ENCODE data around the gene DQX1.

The DQX1 gene

DNA sequence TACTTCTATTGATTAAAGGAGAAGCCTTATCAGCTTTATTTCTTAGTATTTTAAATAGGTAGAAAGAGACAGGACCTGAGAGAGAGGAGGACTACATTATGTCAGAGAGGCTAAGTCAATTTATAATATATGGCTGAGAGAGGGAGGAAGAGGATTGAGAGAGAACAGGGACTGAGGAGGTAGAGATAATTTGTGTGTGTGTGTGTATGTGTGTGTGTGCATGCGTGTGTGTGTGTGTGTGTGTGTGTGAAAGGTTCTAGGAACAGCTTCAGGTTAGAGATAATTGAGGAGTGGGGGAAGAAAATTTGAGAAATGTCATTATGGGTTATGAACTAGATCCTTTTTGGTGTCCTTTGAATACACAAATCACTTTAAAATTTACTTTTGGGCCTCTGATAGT lies 43.7 kb upstream of the DQX1 start:
- TF ChIP-seq, protein P1, sequence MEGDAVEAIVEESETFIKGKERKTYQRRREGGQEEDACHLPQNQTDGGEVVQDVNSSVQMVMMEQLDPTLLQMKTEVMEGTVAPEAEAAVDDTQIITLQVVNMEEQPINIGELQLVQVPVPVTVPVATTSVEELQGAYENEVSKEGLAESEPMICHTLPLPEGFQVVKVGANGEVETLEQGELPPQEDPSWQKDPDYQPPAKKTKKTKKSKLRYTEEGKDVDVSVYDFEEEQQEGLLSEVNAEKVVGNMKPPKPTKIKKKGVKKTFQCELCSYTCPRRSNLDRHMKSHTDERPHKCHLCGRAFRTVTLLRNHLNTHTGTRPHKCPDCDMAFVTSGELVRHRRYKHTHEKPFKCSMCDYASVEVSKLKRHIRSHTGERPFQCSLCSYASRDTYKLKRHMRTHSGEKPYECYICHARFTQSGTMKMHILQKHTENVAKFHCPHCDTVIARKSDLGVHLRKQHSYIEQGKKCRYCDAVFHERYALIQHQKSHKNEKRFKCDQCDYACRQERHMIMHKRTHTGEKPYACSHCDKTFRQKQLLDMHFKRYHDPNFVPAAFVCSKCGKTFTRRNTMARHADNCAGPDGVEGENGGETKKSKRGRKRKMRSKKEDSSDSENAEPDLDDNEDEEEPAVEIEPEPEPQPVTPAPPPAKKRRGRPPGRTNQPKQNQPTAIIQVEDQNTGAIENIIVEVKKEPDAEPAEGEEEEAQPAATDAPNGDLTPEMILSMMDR (IDR thresholded peaks at IDR 0.05; ENCODE audit: unreplicated experiment in 3 of 3), result no peak
- H3K4me3 Mint-ChIP-seq, result no peak overlapping the region
- H3K4me1 Mint-ChIP-seq, result peaks cover 11% of the 10 kb centered on the region

DNA sequence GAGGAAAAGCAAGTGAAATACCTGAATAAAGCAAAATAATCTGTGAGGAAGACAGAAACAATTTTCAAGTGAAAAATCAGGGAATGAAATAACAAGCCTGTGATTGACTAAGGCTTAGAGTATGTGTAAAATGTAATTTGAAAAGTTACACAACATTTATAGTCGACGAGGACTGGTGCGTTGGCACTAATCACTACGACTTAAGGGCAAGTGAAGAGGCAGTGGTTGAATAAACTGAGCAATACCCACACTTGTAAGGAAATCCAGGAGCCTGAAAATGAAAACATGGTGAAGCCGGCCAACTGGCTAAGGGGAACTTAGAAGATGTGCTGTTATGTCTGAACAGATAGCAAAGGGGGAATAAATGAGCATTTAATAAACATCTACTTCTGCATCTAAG lies 41.9 kb upstream of the DQX1 start:
- Mint-ChIP-seq H3K36me3 (ENCODE audit: low read depth) (no peaks in the 10 kb centered on the region), H3K4me1 (no peaks in the 10 kb centered on the region), H3K4me3 (no peak overlapping the region), H3K27ac (no peak overlapping the region), H3K9me3 (no peaks in the 10 kb centered on the region), H3K27me3 (ENCODE audit: low read depth) (peaks cover 34% of the 10 kb centered on the region)
- TF ChIP-seq, protein P1 (IDR thresholded peaks at IDR 0.05; ENCODE audit: unreplicated experiment in 3 of 3), result no peak

More for the DNA sequence above, 43.7 kb upstream of the DQX1 start:
- peaks cover 16% of the 10 kb centered on the region for H3K27me3 Mint-ChIP-seq (ENCODE audit: low read depth)
- H3K27ac Mint-ChIP-seq, result no peak overlapping the region
- no peaks in the 10 kb centered on the region for H3K9me3 Mint-ChIP-seq
- no peaks in the 10 kb centered on the region for H3K36me3 Mint-ChIP-seq (ENCODE audit: low read depth)

DNA sequence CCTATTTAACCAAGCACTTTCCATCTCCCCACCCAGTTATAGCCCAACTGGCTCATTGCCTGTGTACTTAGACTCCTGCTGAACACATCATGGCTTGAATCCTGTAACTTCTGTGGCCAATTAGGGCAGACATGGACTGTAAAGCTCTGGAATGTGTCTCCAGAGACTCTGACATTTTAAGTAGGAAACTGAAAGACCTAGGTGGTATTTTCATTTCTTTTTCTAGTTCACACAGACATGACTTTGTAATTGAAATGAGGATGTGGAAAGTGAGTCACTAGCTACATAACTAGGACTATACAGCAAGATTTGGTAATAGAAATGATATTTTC lies 40.7 kb upstream of the DQX1 start:
- no peaks in the 10 kb centered on the region for H3K36me3 Mint-ChIP-seq (ENCODE audit: low read depth)
- peaks cover 46% of the 10 kb centered on the region for H3K27me3 Mint-ChIP-seq (ENCODE audit: low read depth)
- no peak overlapping the region for H3K4me3 Mint-ChIP-seq
- no peaks in the 10 kb centered on the region for H3K4me1 Mint-ChIP-seq
- H3K27ac Mint-ChIP-seq, result no peak overlapping the region
- H3K9me3 Mint-ChIP-seq, result no peaks in the 10 kb centered on the region
- TF ChIP-seq, protein P1 (IDR thresholded peaks at IDR 0.05; ENCODE audit: unreplicated experiment in 3 of 3), result no peak

DNA sequence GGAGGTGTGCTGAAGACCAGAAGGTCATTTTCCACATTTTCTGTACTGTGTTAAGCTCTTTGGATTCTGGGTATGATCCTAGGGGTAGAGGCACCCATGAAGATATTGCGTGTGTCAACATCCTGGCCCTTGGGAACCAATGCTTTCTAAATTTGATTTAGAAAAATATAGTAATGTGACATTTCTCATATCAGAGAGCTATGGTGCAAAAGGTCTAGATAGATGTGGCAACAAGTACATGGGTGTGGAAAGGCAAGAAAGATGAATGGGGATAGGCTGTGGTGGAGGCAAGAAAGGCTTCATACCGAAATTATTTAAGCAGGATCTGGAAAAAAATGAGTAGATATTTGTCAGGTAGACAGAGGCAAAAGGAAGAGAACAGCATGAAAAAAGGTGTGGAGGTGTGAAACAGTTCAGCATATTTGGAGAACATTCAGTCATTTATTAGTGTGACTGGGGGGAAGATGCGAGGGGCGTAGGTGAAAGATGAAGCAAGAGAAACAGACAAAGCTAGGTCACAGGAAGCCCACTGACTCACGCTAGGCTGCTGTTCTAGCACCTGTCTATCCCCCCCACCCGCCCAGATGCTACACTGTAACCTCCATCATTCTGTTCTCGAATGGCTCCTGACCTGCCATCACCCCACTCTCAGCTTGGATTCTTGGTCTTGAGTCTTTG lies 40.2 kb upstream of the DQX1 start:
- Mint-ChIP-seq H3K36me3 (ENCODE audit: low read depth) (no peaks in the 10 kb centered on the region), H3K9me3 (no peaks in the 10 kb centered on the region), H3K4me3 (no peak overlapping the region), H3K27me3 (ENCODE audit: low read depth) (peaks cover 51% of the 10 kb centered on the region), H3K4me1 (no peaks in the 10 kb centered on the region), H3K27ac (no peak overlapping the region)
- TF ChIP-seq, protein P1 (IDR thresholded peaks at IDR 0.05; ENCODE audit: unreplicated experiment in 3 of 3), result no peak

DNA sequence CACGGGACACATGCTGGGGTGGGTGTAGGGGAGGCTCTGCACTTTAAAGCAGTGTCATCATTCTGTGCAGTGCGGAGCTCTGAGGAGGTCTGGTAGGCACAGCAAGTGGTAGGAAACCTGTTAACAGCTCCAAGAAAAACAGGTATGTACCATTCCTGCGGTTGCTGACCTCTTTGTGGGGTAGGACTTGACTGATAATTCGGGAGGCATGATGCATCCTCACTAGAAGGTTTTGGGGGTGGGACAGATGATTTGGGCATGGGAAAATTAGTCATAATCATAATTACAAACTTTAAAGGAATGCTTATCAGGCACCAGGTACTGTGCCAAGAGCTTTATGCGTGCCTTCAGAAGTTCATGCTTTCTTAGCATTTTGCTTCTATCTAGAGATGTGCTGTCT lies 38.2 kb upstream of the DQX1 start:
- Mint-ChIP-seq H3K36me3 (ENCODE audit: low read depth) (no peaks in the 10 kb centered on the region), H3K27ac (no peak overlapping the region), H3K9me3 (no peaks in the 10 kb centered on the region)

More for the DNA sequence above, 38.2 kb upstream of the DQX1 start:
- Mint-ChIP-seq H3K27me3 (ENCODE audit: low read depth) (peaks cover 65% of the 10 kb centered on the region), H3K4me3 (no peak overlapping the region), H3K4me1 (no peaks in the 10 kb centered on the region)
- TF ChIP-seq, protein P1 (IDR thresholded peaks at IDR 0.05; ENCODE audit: unreplicated experiment in 3 of 3), result no peak
